Hematopoietic multipotent progenitor cell treated with erythropoietin and hydrocortisone succinate and interleukin-3 and kit ligand, for 6 days (in vitro differentiated cells): ENCODE results near the gene ZGPAT.

ENCODE experiments used
- DNase-seq: peaks from one replicate; pipeline ENCODE4 v3.0.0-alpha.2; 2015

The ZGPAT gene

DNA sequence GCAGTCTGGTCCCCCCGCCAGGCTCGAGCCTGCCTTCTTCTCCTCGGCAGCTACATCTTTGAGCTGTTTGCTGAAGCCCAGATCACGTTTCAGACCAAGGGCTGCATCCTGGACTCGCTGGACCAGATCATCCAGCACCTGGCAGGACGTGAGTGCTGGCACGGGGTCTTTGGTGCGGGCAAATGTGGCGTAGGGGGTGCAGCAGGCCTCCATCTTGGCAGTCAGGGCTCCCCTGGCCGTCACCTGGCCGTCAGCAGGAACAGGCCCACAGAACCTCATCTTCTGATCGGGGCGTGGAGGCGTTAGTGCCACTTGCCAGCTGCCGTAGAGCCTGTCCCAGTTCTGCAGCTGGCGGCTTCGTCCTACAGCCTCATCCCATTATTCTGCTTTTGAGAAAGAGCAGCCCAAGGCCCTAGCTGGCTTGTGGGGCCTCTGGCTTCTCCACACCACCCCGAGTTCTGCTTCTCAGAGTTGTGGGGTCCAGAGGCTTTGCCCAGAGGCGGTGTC, 28.0 kb upstream of the ZGPAT start:
- DNase-seq = no peak

DNA sequence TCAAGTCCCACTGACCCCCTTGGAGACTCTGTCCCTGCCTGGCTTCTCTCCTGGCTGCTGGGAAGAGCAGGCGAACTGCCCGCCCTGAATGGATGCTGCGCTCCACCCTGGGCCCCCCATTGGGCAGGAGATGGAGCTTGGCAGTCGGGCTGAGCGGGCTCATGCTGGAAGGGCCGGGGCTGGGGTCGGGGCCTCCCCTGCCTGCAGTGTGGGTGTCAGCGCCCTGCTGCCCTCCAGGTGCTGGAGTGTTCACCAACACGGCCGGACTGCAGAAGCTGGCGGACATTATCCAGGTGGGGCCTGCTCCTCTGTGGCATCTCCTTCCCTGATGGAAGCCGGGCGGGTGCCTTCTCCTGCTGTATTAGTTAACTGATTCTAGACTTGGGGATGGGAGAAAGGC, 27.4 kb upstream of the ZGPAT start:
- no peak for DNase-seq

DNA sequence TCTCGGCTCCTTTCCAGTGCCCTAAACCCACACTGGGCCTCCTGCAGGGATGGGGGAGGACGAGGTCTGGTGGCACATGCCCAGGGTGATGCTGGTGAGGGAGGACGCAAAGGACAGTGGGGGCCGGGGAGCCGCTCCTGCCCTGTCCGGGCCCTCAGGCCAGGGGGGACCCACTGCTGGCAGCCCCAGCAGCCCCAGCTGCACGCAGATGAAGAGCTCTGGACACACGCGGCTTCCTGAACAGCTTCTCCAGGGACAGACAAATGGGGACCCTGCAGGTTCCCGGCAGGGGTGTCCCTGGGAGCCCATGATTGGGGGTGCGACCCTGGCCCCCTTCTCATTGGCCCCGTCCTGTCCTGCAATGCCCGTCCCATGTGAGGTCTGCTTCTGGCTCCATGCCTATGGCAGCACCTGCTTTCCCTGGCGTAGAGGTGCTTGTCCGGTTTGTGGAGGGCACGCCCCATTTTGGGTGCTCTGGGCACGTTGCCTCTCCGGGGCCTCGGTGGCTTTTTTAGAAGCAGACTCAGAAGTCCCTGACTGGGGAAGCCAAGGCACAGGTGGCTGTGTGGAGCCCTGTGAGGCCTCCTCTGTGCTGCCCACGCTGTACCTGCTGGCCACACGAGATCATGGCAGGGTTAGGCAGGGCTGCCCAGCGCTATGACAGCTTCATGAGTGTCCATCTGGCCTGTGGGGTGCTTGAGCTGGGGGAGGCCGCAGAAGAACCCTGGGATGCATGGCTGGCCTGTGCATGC, 26.8 kb upstream of the ZGPAT start:
- no peak for DNase-seq

DNA sequence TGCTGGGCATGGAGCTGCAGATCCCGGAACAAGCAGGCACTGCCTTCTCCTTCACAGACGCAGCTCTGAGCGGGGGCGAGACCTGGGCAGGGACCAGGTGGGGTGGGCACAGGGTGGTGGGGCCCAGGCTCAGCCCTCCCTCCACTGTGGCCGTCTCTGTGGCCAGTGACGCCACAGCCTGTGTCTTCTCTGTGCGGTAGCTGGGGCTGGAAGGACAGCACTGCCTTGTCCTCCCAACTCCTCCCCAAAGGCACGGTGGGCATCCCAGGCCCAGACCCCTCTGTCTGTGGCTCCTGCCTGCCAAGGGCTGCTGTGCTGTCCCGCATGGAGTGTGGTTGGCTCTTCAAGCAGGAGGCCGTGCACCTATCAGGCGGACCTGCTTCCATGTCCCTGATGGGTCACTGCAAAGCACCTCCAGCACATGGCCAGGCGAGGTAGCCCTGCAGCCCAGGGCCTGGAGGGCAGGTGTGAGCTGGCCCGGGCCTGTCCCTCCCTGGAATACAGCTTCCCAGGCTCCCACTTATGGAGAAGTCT, 26.2 kb upstream of the ZGPAT start:
- DNase-seq = no peak

DNA sequence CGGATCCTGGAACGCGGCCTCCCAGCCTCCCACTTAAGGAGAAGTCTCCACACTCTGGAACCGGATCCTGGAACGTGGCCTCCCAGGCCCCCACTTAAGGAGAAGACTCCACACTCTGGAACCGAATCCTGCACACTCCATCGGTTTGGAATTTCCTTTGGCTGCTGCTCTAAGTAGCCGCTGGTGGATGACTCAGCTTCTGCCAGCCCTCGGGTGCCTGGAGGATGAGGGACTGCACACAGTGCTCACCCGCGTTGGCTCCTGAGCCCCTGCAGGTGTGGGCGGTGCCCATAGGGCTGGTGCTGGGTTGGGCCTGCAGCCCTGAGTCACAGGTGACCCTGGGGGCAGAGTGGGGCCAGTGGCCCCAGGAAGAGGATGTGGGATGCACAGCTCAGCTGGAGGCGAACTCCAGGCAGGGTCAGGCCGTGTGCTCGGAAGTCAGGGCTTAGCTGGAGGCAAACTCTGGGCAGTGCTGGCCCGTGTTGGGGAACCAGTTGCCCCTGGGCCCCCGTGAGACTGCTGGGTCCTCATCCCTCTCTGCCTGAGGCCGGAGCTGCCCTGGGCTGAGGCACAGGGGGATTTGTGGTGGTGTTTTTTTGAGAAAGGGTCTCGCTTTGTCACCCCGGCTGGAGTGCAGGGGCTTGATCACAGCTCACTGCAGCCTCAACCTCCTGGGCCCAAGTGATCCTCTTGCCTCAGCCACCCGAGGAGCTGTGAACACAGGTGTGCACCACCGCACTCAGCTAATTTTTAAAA, 25.3 kb upstream of the ZGPAT start:
- no peak for DNase-seq

DNA sequence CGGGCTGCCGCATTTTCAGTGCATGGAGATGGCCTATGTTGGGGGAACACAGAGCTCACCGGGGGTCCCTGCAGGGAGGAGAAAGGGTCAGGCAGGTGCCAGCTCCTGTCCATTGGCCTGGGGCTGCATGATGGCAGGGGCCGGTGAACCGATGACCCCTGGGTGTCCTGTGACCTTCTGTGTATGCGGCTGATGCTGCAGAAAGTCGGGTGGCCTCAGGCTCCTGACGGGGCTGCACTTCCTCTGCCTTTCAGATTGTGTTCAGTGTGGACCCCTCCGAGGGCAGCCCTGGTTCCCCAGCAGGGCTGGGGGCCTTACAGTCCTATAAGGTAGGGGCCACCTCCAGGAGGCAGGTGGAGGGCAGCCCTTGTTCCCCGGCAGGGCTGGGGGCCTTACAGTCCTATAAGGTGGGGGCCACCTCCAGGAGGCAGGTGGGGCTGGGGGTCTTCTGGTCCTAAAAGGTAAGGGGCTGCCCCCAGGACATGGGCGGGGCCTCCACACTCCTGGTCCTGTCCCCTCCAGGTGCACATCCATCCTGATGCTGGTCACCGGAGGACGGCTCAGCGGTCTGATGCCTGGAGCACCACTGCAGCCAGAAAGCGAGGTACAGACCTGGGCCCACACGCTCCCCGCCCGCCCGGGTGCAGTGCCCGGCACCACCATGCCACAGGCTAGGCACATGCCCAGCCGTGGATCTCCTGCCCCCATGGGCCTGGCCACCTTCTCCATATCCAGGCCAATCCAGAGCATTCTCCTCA, 22.4 kb upstream of the ZGPAT start:
- no peak for DNase-seq

DNA sequence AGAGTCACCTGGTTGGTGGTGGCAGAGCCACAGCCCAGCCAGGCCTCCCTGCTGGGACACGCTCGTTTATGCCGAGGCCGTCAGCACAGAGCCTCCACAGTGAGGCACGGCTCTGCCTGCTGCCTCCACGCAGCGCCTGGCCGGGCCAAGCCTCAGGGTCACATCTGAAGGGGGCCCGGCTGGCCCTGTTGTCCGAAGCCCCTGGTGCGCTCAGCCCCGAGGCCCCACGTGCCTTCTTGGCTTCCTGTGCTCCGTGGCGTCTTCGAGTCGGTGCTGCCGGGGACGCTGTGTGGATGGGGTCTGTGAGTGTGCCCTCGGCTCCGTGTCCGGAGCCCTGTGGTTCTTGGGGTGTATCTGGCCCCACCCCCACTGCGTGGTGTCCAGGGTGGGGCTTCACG, 21.7 kb upstream of the ZGPAT start:
- no peak for DNase-seq

DNA sequence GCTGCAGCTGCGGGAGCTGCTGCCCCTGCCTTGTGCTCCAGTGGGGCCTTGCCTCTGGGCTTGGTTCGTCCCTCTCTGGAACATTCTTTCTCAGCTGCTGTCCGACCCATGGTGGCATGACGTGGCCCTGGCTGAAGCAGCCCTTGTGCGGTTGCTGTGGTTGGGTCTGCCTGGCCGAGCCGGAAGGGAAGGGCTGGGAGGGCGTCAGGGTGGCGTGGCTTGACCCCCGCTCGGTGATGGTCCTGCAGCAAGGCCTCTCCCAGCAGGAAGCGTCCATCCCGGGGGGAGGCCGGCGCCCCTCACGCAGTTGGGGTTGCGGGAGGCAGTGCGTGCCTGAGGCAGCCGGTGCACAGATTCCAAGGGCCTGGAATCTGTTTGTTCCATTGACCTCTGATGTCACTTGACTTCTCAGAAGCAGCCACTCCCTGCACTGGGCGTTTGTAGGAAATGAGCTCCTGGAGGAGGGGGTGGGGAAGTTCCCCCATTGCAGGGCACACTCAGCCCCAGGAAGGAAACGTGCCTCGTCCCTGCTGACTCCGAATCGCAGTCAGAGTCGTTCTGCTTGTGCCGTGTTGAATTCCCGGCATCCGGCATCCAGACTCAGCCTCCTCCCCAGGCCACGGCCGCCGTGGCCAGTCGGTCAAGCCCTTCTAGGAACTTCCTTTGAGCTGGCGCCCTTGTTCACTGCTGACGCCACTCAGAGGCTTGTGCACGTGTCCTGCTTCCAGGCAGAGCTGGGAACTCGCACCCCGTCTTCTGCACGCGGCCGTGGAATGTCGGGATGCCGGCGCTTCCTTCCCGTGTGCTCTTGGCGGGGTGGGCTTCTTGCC, 21.1 kb upstream of the ZGPAT start:
- peak; percentile 70 for DNase-seq

DNA sequence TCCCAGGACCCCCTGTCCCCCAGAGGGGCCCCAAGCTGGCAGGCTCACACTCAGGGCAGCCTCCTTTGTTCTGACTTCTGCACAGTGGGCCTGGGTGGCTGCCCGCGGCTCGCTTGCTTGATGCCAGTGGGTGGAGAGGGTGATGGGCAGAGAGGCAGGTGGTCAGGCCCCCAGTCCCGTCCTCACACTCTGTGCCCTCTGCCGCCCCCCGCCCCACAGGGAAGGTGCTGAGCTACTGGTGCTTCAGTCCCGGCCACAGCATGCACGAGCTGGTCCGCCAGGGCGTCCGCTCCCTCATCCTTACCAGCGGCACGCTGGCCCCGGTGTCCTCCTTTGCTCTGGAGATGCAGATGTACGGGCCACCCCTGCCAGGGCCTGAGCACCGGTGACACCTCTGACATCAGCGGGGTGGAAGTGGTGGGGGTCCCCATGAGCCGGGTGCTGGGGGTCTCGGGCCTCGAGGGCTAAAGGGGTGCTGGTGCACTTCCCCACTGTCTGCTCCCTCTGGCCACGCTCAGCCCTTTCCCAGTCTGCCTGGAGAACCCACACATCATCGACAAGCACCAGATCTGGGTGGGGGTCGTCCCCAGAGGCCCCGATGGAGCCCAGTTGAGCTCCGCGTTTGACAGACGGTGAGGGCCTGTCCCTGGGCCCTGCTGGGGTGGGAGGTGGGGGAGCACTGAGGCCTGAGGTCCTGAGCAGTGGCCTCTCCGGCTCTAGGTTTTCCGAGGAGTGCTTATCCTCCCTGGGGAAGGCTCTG, 20.2 kb upstream of the ZGPAT start:
- DNase-seq = no peak

DNA sequence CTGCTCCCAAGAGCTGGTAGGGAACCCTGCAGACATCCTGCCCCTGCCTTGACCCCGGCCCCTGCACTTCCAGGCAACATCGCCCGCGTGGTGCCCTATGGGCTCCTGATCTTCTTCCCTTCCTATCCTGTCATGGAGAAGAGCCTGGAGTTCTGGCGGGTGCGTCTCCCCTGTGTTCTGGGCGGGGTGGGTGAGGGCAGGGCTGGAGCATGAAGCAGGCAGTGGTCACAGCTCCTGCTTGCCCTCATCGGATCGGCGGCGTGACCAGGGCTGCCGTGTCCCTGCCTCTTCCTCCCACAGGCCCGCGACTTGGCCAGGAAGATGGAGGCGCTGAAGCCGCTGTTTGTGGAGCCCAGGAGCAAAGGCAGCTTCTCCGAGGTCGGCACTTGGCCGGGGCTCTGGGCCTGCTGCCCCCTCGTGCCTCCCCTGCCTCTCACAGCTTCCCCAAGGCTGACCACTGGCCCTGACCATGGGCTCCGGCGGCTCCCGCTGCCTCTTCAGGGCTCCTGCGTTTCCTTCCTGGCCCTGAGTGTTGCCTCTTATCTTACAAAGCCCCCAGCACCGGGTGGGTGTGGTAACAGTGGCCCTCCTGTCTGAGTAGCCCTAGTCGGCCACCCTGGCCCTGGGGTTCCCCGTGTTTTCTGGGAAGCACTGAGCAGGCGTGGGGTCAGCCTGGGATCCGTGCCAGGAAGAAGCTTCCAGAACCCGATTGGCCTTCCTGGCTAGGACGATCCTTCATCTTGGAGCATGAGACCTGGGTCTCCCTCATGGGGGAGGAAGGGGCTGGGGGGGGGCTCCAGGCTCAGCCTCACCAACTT, 19.4 kb upstream of the ZGPAT start:
- DNase-seq = no peak

DNA sequence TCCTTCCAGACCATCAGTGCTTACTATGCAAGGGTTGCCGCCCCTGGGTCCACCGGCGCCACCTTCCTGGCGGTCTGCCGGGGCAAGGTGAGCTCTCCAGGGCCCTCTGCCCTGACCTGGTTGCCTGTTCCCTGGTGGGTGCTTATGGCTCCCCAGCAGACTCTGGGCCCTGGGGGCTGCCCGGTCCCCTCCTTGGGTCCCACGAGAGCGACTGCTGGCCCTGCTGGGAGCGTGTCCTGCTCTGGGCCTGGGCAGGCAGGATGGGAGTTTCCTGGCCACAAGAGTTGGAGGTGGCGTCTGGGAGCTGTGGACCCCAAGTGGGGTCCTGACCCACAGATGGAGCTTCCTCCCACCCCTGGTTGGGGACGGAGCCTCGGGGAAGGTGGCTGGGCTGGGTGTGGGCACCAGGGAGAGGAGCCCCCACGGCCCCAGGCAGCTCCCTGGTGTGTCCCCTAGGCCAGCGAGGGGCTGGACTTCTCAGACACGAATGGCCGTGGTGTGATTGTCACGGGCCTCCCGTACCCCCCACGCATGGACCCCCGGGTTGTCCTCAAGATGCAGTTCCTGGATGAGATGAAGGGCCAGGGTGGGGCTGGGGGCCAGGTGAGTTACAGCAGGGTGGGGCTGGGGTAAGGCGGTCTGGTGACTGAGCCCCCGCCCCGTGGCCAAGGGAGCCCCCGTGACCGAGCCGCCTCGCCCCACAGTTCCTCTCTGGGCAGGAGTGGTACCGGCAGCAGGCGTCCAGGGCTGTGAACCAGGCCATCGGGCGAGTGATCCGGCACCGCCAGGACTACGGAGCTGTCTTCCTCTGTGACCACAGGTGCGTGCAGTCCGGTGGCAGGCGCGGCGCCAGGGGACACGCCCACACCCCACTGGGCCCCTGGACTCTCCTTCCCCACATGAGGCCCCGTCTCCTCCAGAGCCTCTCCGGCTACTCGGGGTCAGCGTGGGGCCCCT, 18.5 kb upstream of the ZGPAT start:
- no peak for DNase-seq

DNA sequence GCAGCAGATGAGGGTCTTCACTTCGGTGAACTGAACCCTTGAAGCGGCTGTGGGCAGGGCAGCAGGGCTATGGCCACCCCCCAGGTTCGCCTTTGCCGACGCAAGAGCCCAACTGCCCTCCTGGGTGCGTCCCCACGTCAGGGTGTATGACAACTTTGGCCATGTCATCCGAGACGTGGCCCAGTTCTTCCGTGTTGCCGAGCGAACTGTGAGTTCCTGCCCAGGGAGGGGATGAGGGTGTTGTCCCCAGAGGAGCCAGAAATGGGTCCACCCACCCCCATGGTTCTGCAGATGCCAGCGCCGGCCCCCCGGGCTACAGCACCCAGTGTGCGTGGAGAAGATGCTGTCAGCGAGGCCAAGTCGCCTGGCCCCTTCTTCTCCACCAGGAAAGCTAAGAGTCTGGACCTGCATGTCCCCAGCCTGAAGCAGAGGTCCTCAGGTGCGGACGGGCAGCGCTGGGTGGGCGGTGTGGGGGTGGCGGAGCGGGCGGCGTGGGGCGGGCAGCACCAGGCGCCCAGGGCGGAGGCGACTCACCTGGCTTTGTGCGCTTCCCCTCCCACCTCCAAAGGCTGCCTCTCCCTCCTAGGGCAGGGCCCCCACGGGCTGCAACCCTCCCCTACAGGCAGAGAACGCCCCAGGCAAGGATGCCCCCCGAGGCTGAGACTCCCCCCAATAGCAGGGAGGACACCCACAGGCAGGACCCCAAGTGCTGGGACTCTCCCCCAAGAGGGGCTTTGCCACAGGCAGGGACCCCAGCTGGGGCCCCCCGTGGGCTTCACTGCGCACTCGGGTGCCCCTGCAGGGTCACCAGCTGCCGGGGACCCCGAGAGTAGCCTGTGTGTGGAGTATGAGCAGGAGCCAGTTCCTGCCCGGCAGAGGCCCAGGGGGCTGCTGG, 17.6 kb upstream of the ZGPAT start:
- no peak for DNase-seq

DNA sequence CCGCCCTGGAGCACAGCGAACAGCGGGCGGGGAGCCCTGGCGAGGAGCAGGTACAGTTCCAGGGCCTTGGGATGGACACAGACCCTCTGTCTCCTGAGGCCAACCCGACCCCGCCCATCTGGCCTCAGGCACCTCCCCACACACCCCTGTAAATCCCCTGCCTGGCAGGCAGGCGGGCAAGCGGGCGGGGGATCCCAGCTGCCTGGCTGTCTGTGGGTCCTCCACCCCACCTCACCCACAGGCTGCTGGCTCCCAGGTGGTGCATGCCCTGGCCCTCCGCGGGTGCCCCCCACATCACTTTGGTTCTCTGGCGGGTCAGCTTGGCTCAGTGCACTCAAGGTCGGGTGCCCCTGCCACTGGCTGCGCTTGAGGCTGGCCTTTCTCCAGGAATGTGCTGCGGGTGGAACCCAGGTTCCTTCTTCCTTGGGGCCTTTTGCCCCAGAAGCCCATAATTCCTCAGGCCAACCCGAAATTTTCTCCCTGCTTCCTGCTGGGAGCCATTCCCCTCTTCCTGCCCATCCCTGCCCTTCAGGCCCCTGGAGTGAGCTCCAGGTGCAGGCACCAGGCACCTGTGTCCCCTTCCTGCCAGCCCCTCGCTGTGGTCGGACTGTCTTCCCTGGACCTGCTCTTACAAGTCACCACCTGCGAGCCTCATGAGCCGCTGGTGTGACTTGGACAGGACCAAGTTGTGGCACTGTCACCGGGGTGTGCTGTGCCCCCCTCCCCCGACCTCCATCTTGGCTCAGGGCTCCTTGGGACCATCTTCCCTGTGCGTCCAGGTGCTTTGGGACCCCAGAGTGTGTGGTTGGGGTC, 16.7 kb upstream of the ZGPAT start:
- no peak for DNase-seq

DNA sequence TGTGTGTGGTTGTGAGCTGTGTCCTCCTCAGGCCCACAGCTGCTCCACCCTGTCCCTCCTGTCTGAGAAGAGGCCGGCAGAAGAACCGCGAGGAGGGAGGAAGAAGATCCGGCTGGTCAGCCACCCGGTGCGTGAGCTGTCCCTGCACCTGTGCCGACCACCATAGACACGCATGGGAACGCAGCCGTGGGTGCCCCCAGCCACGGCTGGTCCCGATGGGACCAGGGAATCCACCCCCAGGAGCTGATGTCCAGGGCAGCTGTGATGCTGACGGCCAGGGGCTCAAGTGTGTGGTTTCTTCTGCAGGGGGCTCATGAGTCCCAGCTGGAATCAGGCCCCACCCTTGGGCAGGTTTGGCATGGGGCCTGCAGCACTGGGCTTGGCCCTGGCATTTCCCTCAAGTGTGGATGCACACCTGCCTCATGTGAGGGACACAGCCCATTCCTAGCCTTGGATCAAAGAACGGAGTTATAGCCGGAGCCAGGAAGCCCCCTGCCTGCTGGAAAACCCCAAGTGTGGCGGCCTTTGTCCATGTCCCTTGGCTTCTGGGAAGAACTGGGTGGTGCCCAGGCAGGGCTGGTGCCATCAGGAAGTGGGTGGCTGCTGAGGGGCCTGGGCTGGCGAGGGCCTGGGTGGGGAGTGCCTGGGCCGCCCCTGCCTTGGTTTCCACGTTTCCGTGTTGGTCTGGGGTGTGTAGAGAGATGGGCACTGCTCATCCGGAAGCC, 16.0 kb upstream of the ZGPAT start:
- DNase-seq = no peak

DNA sequence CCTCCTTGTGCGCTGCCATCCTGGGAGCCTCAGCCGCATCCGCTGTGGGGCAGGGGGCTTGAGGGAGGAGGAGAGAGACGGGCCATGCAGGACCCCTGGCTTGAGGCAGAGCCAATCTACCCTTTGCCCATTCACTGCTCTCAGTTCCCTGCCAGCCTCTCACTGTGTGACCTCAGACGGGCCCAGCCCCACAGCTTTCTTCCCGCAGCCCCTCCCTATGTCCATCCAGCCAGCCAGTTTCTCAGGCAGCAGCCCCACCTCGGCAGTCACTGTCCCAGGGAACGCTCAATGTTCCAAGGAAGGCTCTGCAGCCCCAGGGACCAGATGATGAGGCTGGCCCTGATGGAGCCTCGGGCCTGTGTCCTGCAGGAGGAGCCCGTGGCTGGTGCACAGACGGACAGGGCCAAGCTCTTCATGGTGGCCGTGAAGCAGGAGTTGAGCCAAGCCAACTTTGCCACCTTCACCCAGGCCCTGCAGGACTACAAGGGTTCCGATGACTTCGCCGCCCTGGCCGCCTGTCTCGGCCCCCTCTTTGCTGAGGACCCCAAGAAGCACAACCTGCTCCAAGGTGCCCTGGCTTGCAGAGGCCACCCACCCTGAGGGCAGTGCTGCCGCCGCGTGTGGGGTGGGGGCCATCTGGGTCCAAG, 15.3 kb upstream of the ZGPAT start:
- DNase-seq = no peak

DNA sequence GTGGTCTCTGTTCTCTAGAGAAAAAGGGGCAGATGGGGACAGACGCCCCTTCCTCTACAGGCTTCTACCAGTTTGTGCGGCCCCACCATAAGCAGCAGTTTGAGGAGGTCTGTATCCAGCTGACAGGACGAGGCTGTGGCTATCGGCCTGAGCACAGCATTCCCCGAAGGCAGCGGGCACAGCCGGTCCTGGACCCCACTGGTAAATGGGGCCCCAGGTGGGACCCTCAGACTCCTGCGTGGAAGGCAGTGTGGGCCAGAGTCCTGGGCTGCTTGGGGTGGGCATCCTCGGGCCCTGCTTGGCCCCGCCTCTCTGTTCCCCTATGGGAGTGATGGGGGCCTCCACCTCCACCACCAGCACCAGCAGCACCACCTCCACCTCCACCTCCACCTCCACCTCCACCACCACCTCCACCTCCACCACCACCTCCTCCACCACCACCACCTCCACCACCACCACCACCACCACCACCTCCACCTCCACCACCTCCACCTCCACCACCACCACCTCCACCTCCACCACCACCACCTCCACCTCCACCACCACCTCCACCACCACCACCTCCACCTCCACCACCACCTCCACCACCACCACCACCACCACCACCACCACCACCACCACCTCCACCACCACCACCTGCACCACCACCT, 14.6 kb upstream of the ZGPAT start:
- no peak for DNase-seq
